ENCODE results near the gene MCU.

- no peak for TF ChIP-seq CTCF (IDR thresholded peaks at IDR 0.05; ENCODE audit: insufficient read depth, low read depth, low read length)
- no peak for TF ChIP-seq EZH2 (IDR thresholded peaks at IDR 0.05; ENCODE audit: insufficient read depth, low read length)
Observed at GRCh38 chr10:72782649-72783330, 90.8 kb downstream of the MCU start.
